Activated T-cell treated with anti-CD3 and anti-CD28 coated beads, Interleukin-2, amount 50 U/mL, for 4 hours (primary cell): Measurements from ENCODE around the gene IFT122. TPM values are rescaled to one million over a fixed set of nuclear protein-coding genes. Genes with fewer than 3 reads are reported as not detected.
"Not testable (repeated sequence)": the region's sequence is repeated elsewhere in the genome, so short reads cannot be mapped to it uniquely, and the experiment has no call there.

Experiments used
- ATAC-seq, 2 donors: fragments of 200-7000 bp; cut with Tn5 transposase; one replicate each; pipeline ENCODE4 v1.10.0; 2021
- DNase-seq: peaks from one replicate; pipeline ENCODE4 v3.0.0-alpha.2; 2020
- H3K27me3 Mint-ChIP-seq: one replicate; pipeline ENCODE4 v1.8.0; 2021; ENCODE audit warnings: low read depth, mixed read lengths
- H3K36me3 Mint-ChIP-seq: one replicate; pipeline ENCODE4 v1.8.0; 2022; ENCODE audit warnings: mixed read lengths; ENCODE audit not compliant: insufficient read depth
- H3K4me1 Mint-ChIP-seq: one replicate; pipeline ENCODE4 v1.8.0; 2021; ENCODE audit warnings: low read depth, mixed read lengths
- H3K4me3 Mint-ChIP-seq: one replicate; pipeline ENCODE4 v1.8.0; 2021; ENCODE audit warnings: mild to moderate bottlenecking, moderate library complexity, mixed read lengths
- H3K9me3 Mint-ChIP-seq: one replicate; pipeline ENCODE4 v1.8.0; 2021; ENCODE audit warnings: mixed read lengths
- total RNA-seq, 3 donors: library from RNA; stranded (reverse); gene quantifications; one replicate each; pipeline ENCODE4 v1.2.1, GENCODE V29; 2021

The IFT122 gene
- total RNA-seq, 3 donors from 2014 or later: 8.7 to 9.7 (median 8.9) TPM

DNA sequence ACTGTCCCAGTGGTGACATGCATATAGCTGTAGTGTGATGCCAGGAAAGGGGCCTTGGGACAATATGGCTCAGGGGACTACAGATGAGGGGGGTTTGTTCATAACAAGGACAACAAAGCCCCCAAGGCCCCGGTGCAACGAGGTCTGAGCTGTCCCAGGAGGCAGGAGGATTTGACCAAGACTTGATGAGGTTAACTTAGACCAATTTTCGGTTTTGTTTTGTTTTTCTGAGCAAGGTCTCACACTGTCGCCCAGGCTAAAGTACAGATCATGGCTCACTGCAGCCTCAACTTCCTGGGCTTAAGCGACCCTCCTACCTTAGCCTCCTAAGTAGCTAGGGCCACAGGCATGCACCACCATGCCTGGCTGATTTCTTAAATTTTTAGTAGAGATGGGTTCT, 35.4 kb upstream of the IFT122 start:
- Mint-ChIP-seq H3K27me3 (no peaks in the 10 kb centered on the region), H3K4me3 (no peak overlapping the region), H3K9me3 (no peaks in the 10 kb centered on the region), H3K36me3 (no peaks in the 10 kb centered on the region), H3K4me1 (no peaks in the 10 kb centered on the region)
- DNase-seq: no peak
- ATAC-seq: no peak

DNA sequence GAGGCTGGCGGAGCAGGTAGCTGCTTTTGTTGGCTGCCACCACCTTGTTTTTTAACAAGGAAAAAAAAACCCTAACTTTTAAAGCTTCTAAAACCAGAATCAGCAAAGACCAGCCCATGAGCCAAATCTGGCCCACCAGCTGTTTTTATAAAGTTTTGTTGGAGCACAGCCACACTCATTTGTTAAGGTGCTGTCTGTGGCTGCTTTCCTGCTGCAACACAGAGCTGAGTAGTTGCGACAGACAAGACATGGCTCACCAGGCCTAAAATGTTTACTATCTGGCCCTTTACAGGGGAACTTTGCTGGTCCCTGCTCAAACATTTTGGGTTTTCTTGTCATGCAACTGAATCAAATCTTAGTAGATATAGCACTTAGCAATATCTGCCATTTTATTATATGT, 30.5 kb upstream of the IFT122 start:
- H3K27me3 Mint-ChIP-seq: no peaks in the 10 kb centered on the region

DNA sequence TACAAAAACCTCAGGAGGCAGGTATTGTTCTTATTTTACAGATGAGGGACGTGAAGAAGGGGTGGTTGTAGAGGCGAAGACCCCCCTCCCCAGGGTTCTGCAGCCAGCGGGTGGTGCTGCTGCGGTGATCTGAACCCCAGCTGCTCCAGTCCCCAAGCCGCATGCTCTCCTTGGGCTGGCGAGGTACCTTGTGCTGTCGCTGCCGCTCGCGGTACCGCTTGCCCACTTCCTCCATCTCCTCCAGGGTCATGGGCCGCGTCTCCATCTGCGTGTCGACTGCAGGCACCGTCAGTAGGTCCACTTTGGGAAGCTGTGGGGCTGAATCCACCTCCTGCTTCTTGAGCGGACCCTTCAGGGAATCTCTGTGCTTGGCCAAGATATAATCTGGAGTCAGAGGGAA, 29.1 kb upstream of the IFT122 start:
- no peak for ATAC-seq
- Mint-ChIP-seq H3K36me3 (no peaks in the 10 kb centered on the region), H3K27me3 (no peaks in the 10 kb centered on the region), H3K9me3 (no peaks in the 10 kb centered on the region), H3K4me3 (no peak overlapping the region), H3K4me1 (no peaks in the 10 kb centered on the region)
- no peak for DNase-seq

More for the DNA sequence above, 30.5 kb upstream of the IFT122 start:
- H3K36me3 Mint-ChIP-seq: no peaks in the 10 kb centered on the region
- H3K4me3 Mint-ChIP-seq: no peak overlapping the region
- no peak for DNase-seq
- no peaks in the 10 kb centered on the region for H3K4me1 Mint-ChIP-seq
- no peak for ATAC-seq
- no peaks in the 10 kb centered on the region for H3K9me3 Mint-ChIP-seq

DNA sequence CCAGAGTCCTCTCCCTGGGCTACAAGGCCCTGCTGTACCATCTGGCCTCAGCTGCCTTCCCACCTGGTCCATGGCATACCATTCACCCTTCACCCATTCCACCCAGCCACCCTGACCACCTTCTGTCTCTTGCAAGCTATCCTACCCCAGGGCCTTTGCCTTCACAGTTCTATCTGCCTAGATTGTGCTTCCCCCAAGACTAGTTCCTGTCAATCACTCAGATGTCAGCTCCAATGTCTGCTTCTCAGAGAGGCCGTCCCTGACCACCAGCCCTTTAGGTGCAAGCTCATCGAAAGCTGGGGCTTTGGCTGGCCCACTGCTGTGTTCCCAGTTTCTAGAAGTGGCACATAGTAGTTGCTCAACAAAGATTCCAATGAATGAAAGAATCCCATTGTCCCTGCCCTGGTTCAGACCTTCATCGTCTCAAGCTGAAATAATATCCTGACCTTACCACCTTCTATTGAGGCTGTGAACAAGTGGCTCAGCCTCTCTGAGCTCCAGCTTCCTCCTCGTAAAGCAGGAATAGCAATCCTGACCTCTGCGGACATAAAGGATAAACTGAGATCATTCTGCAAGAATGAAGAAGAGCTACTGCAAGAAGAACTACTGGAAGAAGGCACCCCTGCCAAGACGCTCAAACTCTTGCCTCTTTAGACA, 27.4 kb upstream of the IFT122 start:
- DNase-seq (no peak), ATAC-seq (no peak)
- no peaks in the 10 kb centered on the region for H3K9me3 Mint-ChIP-seq
- H3K4me3 Mint-ChIP-seq: no peak overlapping the region
- H3K4me1 Mint-ChIP-seq: no peaks in the 10 kb centered on the region
- H3K36me3 Mint-ChIP-seq: no peaks in the 10 kb centered on the region
- H3K27me3 Mint-ChIP-seq: no peaks in the 10 kb centered on the region

DNA sequence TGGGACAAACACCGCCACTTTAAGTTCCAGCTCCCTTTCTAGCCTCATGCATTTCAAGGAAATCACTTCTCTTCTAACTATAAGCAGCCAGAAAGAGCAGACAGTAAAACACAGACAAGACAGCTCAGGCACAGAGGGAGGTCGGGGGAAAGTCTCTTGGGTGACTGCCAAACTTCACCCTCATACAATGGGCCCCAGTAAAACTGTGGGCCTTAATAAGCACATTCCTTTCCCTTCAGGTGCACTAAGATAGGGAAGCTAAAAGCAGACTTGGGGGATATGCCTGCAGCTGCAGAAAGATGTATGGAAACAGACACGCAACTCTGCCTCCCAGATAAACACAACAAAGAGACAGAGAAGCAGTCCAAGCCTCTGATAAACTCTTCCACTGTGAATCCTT, 26.8 kb upstream of the IFT122 start:
- not testable (repeated sequence) for H3K4me3 Mint-ChIP-seq, H3K36me3 Mint-ChIP-seq, H3K9me3 Mint-ChIP-seq, H3K27me3 Mint-ChIP-seq, H3K4me1 Mint-ChIP-seq, DNase-seq, ATAC-seq

DNA sequence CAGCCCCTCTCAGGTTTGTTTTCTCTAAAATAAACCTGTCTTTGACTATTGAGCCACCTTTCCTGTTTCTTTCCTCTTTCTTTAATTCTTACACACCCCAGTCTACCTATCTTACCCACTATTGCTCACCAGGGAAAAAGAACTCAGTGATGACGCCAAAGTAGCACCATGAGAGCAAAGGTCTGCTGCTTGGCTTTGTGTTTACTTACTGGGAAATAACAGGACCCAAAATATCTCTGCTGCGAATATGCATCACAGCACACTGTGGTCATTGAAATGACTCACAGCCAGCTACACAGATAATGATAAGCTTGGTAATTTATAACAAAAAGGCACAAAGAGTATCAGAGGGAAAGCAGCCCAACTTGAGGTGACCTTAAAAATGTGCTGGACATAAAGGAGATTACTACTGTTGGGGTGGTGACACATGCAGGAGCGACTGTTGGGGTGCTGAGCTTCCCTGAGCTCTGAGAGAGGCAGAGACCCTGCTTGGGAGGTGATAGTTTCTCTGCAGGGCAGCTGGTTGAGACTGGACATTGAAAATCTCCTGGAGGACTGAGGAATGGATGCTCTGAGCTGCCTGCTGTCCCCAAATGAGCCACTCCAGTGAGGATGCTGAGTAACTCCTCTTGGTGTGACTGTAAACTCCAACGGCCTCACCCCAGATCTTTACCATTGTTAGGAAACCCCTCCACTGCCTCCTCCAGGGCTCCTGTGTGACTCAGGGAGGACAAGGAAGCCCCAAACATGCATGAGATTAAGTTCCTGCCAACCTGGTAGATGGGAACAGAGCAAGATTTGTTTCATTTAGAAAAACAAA, 26.1 kb upstream of the IFT122 start:
- Mint-ChIP-seq H3K4me3 (no peak overlapping the region), H3K9me3 (no peaks in the 10 kb centered on the region), H3K4me1 (no peaks in the 10 kb centered on the region), H3K36me3 (no peaks in the 10 kb centered on the region), H3K27me3 (no peaks in the 10 kb centered on the region)
- DNase-seq (no peak), ATAC-seq (no peak)

DNA sequence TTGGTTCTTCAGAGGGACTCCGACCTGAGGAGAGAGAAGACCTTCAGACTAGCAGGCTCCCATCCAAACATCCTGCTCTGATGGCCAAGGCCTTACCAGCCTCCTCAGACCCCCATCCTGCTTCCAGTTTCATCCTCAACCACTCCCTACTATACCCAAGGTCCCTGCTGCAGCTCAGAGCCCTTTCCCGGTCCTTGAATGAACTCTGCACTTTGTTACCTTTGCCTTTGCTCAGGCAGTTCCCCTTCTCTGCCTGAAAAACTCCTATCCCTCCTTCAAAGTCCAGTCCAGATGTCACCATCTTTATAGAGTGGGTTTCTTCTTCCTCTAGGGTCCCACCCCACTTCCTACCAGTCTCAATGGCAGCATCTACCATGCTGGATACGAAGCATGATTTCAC, 24.6 kb upstream of the IFT122 start:
- no peak for ATAC-seq
- H3K4me1 Mint-ChIP-seq: no peaks in the 10 kb centered on the region
- H3K4me3 Mint-ChIP-seq: no peak overlapping the region
- DNase-seq: no peak
- H3K36me3 Mint-ChIP-seq: no peaks in the 10 kb centered on the region
- H3K27me3 Mint-ChIP-seq: no peaks in the 10 kb centered on the region
- no peaks in the 10 kb centered on the region for H3K9me3 Mint-ChIP-seq

DNA sequence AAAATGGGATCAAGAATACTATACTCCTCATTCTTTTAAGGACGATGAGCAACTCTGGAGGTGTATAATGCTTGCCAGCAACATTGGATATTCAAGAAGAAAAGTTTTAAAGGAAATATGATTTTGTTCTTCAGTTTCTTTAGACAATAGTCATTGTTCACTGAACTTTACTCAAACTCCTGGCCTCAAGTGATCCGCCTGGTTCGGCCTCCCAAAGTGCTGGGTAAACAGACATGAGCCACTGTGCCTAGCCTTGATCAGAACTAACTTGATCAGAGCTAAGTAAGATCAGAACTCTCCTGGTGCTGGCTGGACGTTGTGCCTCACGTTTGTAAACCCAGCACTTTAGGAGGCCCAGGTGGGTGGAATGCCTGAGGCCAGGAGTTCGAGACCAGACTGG, 24.2 kb upstream of the IFT122 start:
- DNase-seq: no peak
- ATAC-seq: no peak
- no peaks in the 10 kb centered on the region for H3K36me3 Mint-ChIP-seq
- no peaks in the 10 kb centered on the region for H3K4me1 Mint-ChIP-seq
- no peaks in the 10 kb centered on the region for H3K9me3 Mint-ChIP-seq
- H3K4me3 Mint-ChIP-seq: no peak overlapping the region
- H3K27me3 Mint-ChIP-seq: no peaks in the 10 kb centered on the region

DNA sequence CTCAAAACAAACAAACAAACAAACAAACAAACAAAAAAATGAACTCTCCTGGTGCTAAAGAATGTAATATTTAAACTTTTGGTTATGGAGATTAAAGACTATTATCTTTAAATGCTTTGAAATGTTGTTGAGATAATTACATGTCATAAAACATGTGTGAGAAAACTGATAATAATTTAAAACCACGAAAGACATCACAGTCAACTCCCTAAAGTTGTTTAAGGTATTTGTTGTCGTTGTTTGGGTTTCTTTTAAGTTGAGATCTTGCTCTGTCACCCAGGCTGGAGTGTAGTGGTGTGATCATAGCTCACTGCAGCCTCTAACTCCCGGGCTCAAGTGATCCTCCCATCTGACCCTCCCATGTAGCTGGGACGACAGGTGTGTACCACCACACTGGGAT, 23.6 kb upstream of the IFT122 start:
- H3K27me3 Mint-ChIP-seq: no peaks in the 10 kb centered on the region
- no peaks in the 10 kb centered on the region for H3K9me3 Mint-ChIP-seq
- DNase-seq (no peak), ATAC-seq (no peak)
- H3K36me3 Mint-ChIP-seq: no peaks in the 10 kb centered on the region
- H3K4me1 Mint-ChIP-seq: no peaks in the 10 kb centered on the region
- no peak overlapping the region for H3K4me3 Mint-ChIP-seq

DNA sequence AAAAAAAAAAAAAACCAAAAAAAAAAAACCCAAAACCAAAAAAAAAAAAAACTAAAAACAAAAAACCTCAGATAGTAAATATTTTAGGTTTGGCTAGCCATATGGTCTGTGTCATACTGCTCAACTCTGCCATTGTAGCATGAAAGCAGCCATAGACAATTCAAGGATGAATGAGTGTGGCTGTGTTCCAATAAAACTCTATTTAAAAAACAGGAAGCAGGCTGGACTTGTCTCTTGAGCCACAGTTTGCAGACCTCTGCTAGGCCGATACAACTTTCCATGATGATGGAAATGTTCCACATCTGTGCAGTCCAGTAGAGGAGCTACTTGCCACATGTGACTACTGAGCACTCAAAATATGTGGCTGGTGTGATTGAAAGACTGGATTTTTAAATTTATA, 22.7 kb upstream of the IFT122 start:
- Mint-ChIP-seq H3K9me3 (no peaks in the 10 kb centered on the region), H3K4me1 (no peaks in the 10 kb centered on the region), H3K27me3 (no peaks in the 10 kb centered on the region), H3K4me3 (no peak overlapping the region), H3K36me3 (no peaks in the 10 kb centered on the region)
- DNase-seq: no peak
- ATAC-seq: no peak

DNA sequence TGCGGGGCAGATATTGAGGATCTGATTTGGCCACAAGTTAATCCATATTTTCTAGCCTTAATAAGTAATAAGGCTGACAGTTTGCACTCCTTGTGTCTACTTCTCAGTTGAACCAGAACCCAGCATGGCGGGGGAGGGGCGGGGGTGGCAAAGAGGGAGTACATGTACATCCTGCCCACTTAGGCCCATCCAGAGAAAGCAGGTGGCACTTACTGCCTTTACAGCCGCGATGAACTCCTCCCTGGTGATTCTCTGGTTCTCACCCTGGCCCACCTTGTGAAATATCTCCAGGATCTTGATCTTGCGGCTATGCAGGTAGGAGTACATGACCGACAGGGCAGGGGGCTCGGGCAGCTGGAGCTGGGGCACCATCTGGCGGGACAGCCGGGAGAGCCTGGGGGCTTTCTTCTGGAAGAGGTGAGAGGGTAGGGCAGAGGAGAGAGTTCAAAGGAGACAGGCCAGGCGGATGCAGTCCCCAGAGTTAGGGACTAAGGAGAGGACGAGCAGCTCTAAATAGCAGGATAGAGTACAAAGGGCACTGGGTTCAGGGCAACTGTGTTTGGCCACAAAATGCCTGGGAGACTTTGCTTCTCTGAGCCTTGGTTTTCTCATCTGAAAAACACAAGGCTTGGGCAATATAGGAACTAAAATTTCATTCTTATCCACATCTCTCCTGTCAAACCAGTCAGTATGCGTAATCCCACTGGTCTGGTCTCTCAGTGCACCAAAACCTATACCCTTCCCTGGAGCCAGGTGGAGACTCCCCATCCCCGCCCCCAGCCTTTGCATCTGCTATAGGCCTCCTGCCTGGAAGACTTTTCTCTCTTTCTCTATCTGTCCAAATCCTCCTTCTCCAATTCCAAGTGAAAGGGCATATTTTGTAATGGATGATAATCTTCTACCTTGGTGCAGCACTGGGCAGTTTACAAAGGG, 21.7 kb upstream of the IFT122 start:
- Mint-ChIP-seq H3K4me3 (no peak overlapping the region), H3K9me3 (no peaks in the 10 kb centered on the region), H3K4me1 (no peaks in the 10 kb centered on the region), H3K27me3 (no peaks in the 10 kb centered on the region), H3K36me3 (no peaks in the 10 kb centered on the region)
- DNase-seq: no peak
- no peak for ATAC-seq

DNA sequence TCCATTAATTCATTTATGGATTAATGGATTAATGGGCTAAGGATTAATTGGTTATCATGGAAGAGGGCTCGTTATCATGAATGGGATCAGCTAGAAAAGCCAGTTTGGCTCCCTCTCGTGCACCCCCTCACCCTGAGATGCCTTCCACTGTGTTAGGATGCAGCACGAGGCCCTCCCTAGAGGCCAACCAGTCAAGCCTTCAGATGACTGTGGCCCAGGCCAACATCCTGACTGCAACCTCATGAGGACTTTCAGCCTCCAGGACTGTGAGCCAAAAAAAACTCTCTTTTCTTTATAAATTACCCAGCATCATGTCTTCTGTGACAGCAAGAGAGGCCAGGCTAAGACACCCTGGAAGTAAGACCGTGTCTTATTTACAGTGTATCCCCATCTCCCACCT, 20.5 kb upstream of the IFT122 start:
- Mint-ChIP-seq H3K27me3 (no peaks in the 10 kb centered on the region), H3K4me1 (peaks cover 6% of the 10 kb centered on the region)
- no peak for ATAC-seq

DNA sequence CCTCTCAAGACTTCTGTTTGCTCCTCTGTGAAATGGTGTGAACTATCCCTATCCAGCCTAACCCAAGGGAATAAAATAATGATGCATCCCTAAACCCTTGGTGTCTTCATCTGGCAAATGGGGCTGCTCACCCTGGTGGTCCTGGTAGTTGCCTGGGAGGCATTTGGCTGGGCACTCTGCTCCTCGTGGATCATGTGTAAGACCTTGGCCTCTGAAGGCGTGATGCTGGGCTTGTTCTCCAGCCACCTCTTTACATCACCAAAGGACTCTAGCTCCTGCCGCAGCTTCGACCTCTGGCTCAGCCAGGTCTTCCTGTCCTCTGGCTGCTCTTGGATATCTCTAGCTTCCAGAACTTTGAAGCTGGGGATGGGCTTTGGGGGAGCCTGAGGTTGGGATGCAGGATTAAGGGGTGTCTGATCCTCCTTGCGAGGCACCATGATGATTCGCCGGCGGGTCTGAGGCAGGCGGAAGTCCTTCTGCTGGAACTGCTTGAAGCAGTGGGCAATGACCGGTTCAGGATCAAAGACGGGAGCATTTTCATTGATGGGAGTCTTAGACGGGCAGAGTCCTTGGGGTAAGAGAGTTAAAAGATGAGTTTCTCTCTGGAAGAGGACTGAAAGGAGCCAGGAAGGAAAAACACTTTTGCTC, 18.7 kb upstream of the IFT122 start:
- Mint-ChIP-seq H3K4me1 (peaks cover 9% of the 10 kb centered on the region), H3K9me3 (no peaks in the 10 kb centered on the region), H3K27me3 (peaks cover 2% of the 10 kb centered on the region), H3K36me3 (no peaks in the 10 kb centered on the region), H3K4me3 (no peak overlapping the region)
- ATAC-seq (no peak), DNase-seq (no peak)

More for the DNA sequence above, 20.5 kb upstream of the IFT122 start:
- no peak overlapping the region for H3K4me3 Mint-ChIP-seq
- DNase-seq: no peak
- no peaks in the 10 kb centered on the region for H3K9me3 Mint-ChIP-seq
- no peaks in the 10 kb centered on the region for H3K36me3 Mint-ChIP-seq
